GM12874 (cell line): Measurements from ENCODE around the gene BMAL2.

Experiments
- CTCF ChIP-seq: IDR thresholded peaks from 2 replicates; pipeline ENCODE4 v1.5.1; 2011; ENCODE audit warnings: low read depth, mild to moderate bottlenecking, control low read depth, low read length, moderate library complexity; ENCODE audit not compliant: insufficient read depth

BMAL2 gene

GRCh38 chr12:27334721-27335082 is 2.1 kb downstream of the BMAL2 start:
- no peak for TF ChIP-seq CTCF

- TF ChIP-seq CTCF = no peak
These were observed 3.0 kb downstream of the BMAL2 start for GRCh38 chr12:27335364-27336281.

- no peak for TF ChIP-seq CTCF
These were observed 3.6 kb downstream of the BMAL2 start for GRCh38 chr12:27336282-27336653.

GRCh38 chr12:27337376-27337775 is 4.7 kb downstream of the BMAL2 start:
- no peak for TF ChIP-seq CTCF

GRCh38 chr12:27338473-27338872 is 5.8 kb downstream of the BMAL2 start:
- TF ChIP-seq CTCF = no peak

GRCh38 chr12:27340971-27341370 is 8.3 kb downstream of the BMAL2 start:
- no peak for TF ChIP-seq CTCF

GRCh38 chr12:27342536-27342935 is 9.9 kb downstream of the BMAL2 start:
- TF ChIP-seq CTCF = no peak
